OCI-LY1 (cell line): ENCODE results near the gene HDAC10.

ENCODE experiments used
- EZH2 ChIP-seq: fragments of 200-600 bp; sonication (generic), shearing (Covaris generic); IDR thresholded peaks from 2 replicates; pipeline ENCODE4 v1.8.0; 2017; ENCODE audit warnings: borderline replicate concordance, mixed run types, mild to moderate bottlenecking, antibody characterized with exemption, low read length, moderate library complexity, mixed read lengths
- TF ChIP-seq, protein P1 (sequence below): fragments of 200-600 bp; sonication (generic), shearing (Covaris generic); IDR thresholded peaks from 2 replicates; pipeline ENCODE4 v1.5.1; 2017; ENCODE audit warnings: mild to moderate bottlenecking, antibody characterized with exemption, low read length, moderate library complexity, mixed read lengths

- TF ChIP-seq, protein P1, sequence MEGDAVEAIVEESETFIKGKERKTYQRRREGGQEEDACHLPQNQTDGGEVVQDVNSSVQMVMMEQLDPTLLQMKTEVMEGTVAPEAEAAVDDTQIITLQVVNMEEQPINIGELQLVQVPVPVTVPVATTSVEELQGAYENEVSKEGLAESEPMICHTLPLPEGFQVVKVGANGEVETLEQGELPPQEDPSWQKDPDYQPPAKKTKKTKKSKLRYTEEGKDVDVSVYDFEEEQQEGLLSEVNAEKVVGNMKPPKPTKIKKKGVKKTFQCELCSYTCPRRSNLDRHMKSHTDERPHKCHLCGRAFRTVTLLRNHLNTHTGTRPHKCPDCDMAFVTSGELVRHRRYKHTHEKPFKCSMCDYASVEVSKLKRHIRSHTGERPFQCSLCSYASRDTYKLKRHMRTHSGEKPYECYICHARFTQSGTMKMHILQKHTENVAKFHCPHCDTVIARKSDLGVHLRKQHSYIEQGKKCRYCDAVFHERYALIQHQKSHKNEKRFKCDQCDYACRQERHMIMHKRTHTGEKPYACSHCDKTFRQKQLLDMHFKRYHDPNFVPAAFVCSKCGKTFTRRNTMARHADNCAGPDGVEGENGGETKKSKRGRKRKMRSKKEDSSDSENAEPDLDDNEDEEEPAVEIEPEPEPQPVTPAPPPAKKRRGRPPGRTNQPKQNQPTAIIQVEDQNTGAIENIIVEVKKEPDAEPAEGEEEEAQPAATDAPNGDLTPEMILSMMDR = no peak
- no peak for TF ChIP-seq EZH2
These were observed 51.1 kb downstream of the HDAC10 start for GRCh38 chr22:50199829-50200460.
